ENCODE measurements around the gene RPL19. TPM values are rescaled to one million over a fixed set of nuclear protein-coding genes. Genes with fewer than 3 reads are reported as not detected.

The RPL19 gene
- total RNA-seq, 2 experiments from 2014 or later = 3,132 to 4,395 TPM

DNA sequence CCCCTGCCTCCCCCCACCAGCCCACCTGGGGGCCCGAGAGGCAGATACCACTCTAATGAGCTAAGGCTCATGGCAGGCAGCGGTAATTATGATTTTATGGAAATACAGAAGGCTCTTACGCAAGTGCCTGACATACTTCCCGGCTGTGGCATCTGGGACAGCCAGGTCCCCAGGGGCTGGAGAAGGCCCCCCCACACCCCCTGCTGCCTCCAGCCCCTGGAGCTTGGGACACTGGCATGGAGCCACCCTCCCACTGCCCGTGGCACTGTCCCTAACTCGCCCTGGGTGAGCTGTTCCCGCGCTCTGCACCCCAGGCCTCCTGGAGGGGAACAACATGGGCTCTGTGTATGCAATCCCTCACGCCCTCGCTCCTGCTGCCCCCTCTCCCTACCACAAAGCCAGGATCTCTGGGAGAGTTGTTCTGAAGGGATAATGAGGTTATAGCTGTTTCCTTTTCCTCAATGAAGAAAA, 31.0 kb downstream of the RPL19 start:
- TF ChIP-seq, protein P1, sequence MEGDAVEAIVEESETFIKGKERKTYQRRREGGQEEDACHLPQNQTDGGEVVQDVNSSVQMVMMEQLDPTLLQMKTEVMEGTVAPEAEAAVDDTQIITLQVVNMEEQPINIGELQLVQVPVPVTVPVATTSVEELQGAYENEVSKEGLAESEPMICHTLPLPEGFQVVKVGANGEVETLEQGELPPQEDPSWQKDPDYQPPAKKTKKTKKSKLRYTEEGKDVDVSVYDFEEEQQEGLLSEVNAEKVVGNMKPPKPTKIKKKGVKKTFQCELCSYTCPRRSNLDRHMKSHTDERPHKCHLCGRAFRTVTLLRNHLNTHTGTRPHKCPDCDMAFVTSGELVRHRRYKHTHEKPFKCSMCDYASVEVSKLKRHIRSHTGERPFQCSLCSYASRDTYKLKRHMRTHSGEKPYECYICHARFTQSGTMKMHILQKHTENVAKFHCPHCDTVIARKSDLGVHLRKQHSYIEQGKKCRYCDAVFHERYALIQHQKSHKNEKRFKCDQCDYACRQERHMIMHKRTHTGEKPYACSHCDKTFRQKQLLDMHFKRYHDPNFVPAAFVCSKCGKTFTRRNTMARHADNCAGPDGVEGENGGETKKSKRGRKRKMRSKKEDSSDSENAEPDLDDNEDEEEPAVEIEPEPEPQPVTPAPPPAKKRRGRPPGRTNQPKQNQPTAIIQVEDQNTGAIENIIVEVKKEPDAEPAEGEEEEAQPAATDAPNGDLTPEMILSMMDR (conservative IDR thresholded peaks at IDR 0.05; ENCODE audit: low read length) = no peak
- no peak for TF ChIP-seq EZH2phosphoT487 (IDR thresholded peaks at IDR 0.05; ENCODE audit: borderline replicate concordance, low read depth, low read length)
- no peaks in the 10 kb centered on the region for H3K9me3 ChIP-seq (ENCODE audit: low read length)
- intact Hi-C loops (cut with micrococcal nuclease; ENCODE audit: unreplicated experiment) = no loop called here
- H3K79me2 ChIP-seq (ENCODE audit: insufficient read depth, low read depth, low read length) = no peaks in the 10 kb centered on the region
- H3K4me1 ChIP-seq (ENCODE audit: insufficient read depth, low read length, poor library complexity, severe bottlenecking) = peaks cover 30% of the 10 kb centered on the region
- H3K36me3 ChIP-seq (ENCODE audit: insufficient read depth, low read length) = no peaks in the 10 kb centered on the region
- no peak overlapping the region for H3K27ac ChIP-seq (ENCODE audit: low read depth, low read length, poor library complexity, severe bottlenecking)
- BruUV-seq (replicated peaks) = no TSS peak
- no peaks in the 10 kb centered on the region for H3K9me2 ChIP-seq (ENCODE audit: insufficient read depth, low read length)
- H2AFZ ChIP-seq (ENCODE audit: low read length) = no peak overlapping the region
- peak overlapping the region; percentile 54 for H3K4me2 ChIP-seq (ENCODE audit: low read length)
- DNase-seq (ENCODE audit: low spot score) = no peak
- no peak overlapping the region for H3K4me3 ChIP-seq (ENCODE audit: low read depth, low read length, poor library complexity, severe bottlenecking)
- CTCF ChIA-PET (ENCODE audit: unreplicated experiment) = interaction anchor here (1.6 to 3.9 kb wide), 2 partner anchors 22 to 24 kb away, joined by 6 to 23 read pairs; no protein-coding TSS in a partner anchor
- POLR2A ChIA-PET = interaction anchor here (0.6 to 3.2 kb wide), 3 partner anchors 24 to 71 kb away, joined by 3 to 18 read pairs (median 4); no protein-coding TSS in a partner anchor
- H4K20me1 ChIP-seq (ENCODE audit: insufficient read depth, low read length) = no peaks in the 10 kb centered on the region

DNA sequence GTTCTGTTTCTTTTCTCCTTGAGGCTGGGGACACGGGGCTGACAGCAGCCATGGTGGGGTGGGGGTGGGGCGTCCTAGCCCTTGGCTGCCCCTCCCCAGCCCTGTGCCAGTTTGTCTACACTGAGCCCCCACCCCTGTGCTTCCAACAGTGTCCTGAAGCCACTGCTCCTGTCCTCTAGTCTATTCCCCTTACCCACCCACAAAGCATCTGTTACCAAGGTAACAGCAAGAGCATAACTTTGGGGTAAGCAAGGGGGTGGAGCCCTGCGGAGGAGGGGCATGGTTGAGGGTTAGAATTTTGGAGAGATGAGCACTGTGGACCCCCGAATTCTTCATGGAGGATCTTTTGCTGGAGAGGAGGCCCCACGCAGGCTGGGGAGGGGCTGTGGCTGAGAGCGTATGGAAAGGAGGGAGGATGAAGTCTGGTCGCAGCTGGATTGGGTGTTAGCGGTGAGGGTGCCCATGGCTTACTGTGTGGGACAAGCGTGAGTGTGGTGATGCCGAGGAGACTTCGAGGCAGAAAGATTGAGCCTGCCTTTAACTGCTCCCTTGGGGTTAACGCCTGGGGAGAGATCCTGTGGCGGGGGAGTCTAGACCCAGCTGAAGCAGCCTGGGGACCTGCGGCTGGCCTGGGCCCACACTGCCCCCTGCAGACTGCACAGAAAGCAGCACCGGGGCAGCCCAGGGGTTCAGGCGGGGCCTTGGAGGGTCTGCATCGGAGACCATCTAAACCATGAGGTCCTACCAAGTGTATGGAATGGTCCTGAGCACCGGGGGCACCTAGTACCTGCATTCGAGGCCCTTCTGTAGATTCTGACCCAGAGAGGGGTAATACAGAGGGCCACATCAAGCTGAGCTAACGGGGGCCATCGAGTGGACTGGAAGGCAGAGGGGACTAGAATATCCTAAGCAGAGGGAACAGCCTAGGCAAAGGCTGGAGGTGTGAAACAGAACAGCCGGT, 31.8 kb downstream of the RPL19 start:
- Histone ChIP-seq H3K27ac (ENCODE audit: low read depth, low read length, poor library complexity, severe bottlenecking) (no peak overlapping the region), H3K79me2 (ENCODE audit: insufficient read depth, low read depth, low read length) (no peaks in the 10 kb centered on the region), H3K36me3 (ENCODE audit: insufficient read depth, low read length) (no peaks in the 10 kb centered on the region), H3K9me2 (ENCODE audit: insufficient read depth, low read length) (no peaks in the 10 kb centered on the region), H3K4me2 (ENCODE audit: low read length) (peak overlapping the region; percentile 54), H2AFZ (ENCODE audit: low read length) (peak overlapping the region; percentile 37; the same call in 1 of the 2 replicates), H3K4me1 (ENCODE audit: insufficient read depth, low read length, poor library complexity, severe bottlenecking) (peaks cover 38% of the 10 kb centered on the region), H3K9me3 (ENCODE audit: low read length) (no peaks in the 10 kb centered on the region), H3K4me3 (ENCODE audit: low read depth, low read length, poor library complexity, severe bottlenecking) (no peak overlapping the region), H4K20me1 (ENCODE audit: insufficient read depth, low read length) (no peaks in the 10 kb centered on the region)
- CTCF ChIA-PET (ENCODE audit: unreplicated experiment) = interaction anchor here (1.0 to 3.9 kb wide), 4 partner anchors 10 to 25 kb away, joined by 5 to 23 read pairs (median 6); no protein-coding TSS in a partner anchor
- no TSS peak for BruUV-seq (replicated peaks)
- DNase-seq (ENCODE audit: low spot score) = peak; percentile 85
- intact Hi-C loops (cut with micrococcal nuclease; ENCODE audit: unreplicated experiment) = loop anchor here (1.0 kb wide), 1 partner anchor 25 kb away; no protein-coding TSS in a partner anchor
- no peak for TF ChIP-seq EZH2phosphoT487 (IDR thresholded peaks at IDR 0.05; ENCODE audit: borderline replicate concordance, low read depth, low read length)
- TF ChIP-seq, protein P1 (conservative IDR thresholded peaks at IDR 0.05; ENCODE audit: low read length) = peak; percentile 94
- POLR2A ChIA-PET = interaction anchor here (0.6 to 3.2 kb wide), 4 partner anchors 24 to 70 kb away, joined by 3 to 18 read pairs (median 4); partner anchors contain the start of gene RPL19
